Measurements from ENCODE around the gene CDC20B. TPM values are rescaled to one million over a fixed set of nuclear protein-coding genes. Genes with fewer than 3 reads are reported as not detected.

The CDC20B gene
- total RNA-seq = not detected
- not detected for polyA plus RNA-seq

- Histone ChIP-seq H3K4me1 (peaks cover 0 to 28% (median 18%) of the 10 kb centered on the region in 3 donors), H3K4me3 (peak within 1 kb of the TSS; percentile 13 to 55 (median 33)), H3K36me3 (no peaks in the 10 kb centered on the region), H3K27me3 (peaks cover 0 to 5% (median 0%) of the 10 kb centered on the region in 4 donors), H3K9me3 (no peaks in the 10 kb centered on the region), H3K27ac (peak within 1 kb of the TSS in 3 of 4 donors; percentile 14 to 34 (median 17))
- ATAC-seq = peak; percentile 85 to 92 (median 89)
- FAIRE-seq = no peak
- no peak for TF ChIP-seq CTCF (IDR thresholded peaks at IDR 0.05)
- peak; percentile 68 to 92 (median 78) for DNase-seq
- 0 to 1% methylated on average over 61 to 69 of the region's 69 CpGs for WGBS, 2 donors
- intact Hi-C loops (cut with DNase I) = loop anchor here in 1 of 3 donors (10.0 kb wide), 1 partner anchor 52 kb away; the partner anchor contains the start of gene MCIDAS
Observed at GRCh38 chr5:55172937-55173686, at the start of gene CDC20B. Gene CDC20B, minus strand, starts transcription at chr5:55173177. Its CDS starts 177 bp downstream, at chr5:55173000.

DNA sequence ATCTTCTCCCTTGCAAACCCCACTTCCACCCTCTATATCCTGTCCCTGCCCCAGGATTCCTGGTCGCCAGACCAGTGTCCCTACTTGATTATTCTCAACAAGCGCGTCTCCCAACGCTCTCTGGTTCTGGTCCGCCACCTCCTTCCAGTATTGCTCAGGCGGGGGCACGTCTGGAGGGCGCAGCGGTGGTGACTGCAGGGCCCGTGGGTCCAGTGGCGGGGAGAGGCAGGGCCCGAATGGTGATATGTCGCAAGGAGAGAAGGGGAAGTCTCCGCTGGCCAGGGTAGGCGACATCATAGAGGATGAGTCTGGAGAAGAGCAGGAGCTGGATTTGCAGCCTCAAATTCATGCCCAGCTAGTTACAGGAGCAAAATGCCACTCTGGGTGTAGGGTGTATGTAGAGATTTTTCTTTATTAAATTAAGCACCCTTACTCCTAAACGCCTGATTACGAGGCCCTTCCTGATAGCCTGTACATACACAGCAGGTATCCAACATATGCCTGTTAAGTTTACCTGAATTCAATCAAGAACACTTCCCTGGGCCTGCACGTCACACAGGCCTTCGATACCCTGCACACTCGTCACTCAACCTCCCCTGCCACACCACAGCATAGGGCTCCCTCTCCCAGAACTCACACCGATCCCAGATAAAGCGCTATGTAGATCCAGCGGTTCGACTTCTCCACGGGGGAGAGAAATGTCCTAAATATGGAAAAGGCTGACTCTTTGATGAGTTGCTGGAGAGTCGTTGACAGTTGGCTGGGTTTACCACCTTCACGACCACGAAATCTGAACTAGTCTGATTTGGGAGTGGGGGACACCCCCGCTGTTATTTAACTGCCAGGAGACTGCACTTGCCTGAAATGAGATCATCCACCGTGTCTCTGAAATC, 49.4 kb upstream of the CDC20B start:
- Histone ChIP-seq H3K27ac (no peak overlapping the region), H3K4me1 (peaks cover 12 to 17% (median 16%) of the 10 kb centered on the region in 3 donors), H3K36me3 (no peaks in the 10 kb centered on the region), H3K27me3 (no peaks in the 10 kb centered on the region), H3K9me3 (no peaks in the 10 kb centered on the region), H3K4me3 (no peak overlapping the region)
- ATAC-seq (no peak), FAIRE-seq (no peak), DNase-seq (peak in 1 of 6 donors; percentile 56)
- intact Hi-C loops (cut with DNase I) = loop anchor here in 1 of 3 donors (10.0 kb wide), 1 partner anchor 48 kb away; the partner anchor contains the start of gene CDC20B
- no peak for TF ChIP-seq CTCF (IDR thresholded peaks at IDR 0.05)
- 59 to 71% methylated on average over 30 of the region's 30 CpGs for WGBS, 2 donors

DNA sequence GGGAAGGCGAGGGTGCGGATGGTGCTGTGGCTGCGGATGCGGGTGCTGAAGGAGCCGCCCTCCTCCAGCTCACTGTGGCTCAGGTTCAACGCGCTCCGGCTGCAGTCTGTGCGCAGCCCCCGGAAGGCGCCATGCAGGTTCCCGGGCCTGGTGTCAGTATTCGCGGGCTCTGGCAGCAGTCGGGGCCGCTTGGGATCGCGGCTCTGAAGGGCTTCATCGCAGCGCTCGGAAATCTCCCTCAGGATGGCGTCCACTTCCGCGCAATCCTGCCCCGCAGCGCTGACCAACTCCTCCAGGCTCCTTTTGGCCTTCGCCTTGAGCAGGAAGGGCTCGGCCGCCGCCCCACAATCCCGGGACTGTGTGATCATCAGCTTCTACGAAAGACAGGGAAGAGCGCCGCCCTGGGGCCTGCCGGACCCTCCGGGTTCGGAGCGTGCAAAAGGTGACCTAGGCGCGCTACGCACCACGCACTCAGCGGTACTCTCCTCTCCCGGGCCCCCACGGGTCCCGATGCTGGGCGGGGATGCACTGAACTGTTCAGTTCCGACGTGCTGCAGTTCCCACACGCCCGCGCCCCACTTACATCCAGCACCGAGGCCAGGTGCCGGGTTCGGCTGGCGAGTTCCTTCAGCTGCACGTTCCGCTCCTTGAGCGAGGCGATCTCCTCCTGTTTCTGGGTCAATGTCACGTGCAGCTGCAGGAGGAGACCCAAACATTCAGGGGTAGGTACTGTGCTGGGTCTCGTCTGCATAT, 47.6 kb upstream of the CDC20B start:
- peak in 1 of 6 donors; percentile 69 for DNase-seq
- no peaks in the 10 kb centered on the region for H3K36me3 ChIP-seq
- H3K27ac ChIP-seq = no peak overlapping the region
- H3K9me3 ChIP-seq = no peaks in the 10 kb centered on the region
- peak in 3 of 4 donors; percentile 12 to 30 (median 24) for ATAC-seq
- no peak for TF ChIP-seq CTCF (IDR thresholded peaks at IDR 0.05)
- H3K4me3 ChIP-seq = peak overlapping the region in 2 of 4 donors; percentile 6 to 29
- WGBS, 2 donors = 53 to 54% methylated on average over 62 of the region's 62 CpGs
- intact Hi-C loops (cut with DNase I) = loop anchor here in 1 of 3 donors (10.0 kb wide), 1 partner anchor 46 kb away; the partner anchor contains the start of gene CDC20B
- no peak for FAIRE-seq
- peaks cover 12 to 17% (median 16%) of the 10 kb centered on the region in 3 donors for H3K4me1 ChIP-seq
- H3K27me3 ChIP-seq = no peaks in the 10 kb centered on the region

- Histone ChIP-seq H3K4me1 (peaks cover 12 to 17% (median 16%) of the 10 kb centered on the region in 3 donors), H3K27me3 (no peaks in the 10 kb centered on the region), H3K9me3 (no peaks in the 10 kb centered on the region), H3K4me3 (no peak overlapping the region), H3K36me3 (no peaks in the 10 kb centered on the region), H3K27ac (peak overlapping the region in 1 of 4 donors; percentile 62)
- WGBS, 2 donors = 44 to 67% methylated on average over 3 of the region's 3 CpGs
- intact Hi-C loops (cut with DNase I) = loop anchor here in 1 of 3 donors (10.0 kb wide), 1 partner anchor 45 kb away; the partner anchor contains the start of gene CDC20B
- TF ChIP-seq CTCF (IDR thresholded peaks at IDR 0.05) = no peak
- FAIRE-seq = no peak
- peak in 2 of 4 donors; percentile 10 to 31 for ATAC-seq
- no peak for DNase-seq
Observed at GRCh38 chr5:55219770-55220169, 46.8 kb upstream of the CDC20B start.

Measured in pancreas (tissue), 10 donors.